ENCODE measurements around the gene PHC3.

Gene PHC3

DNA sequence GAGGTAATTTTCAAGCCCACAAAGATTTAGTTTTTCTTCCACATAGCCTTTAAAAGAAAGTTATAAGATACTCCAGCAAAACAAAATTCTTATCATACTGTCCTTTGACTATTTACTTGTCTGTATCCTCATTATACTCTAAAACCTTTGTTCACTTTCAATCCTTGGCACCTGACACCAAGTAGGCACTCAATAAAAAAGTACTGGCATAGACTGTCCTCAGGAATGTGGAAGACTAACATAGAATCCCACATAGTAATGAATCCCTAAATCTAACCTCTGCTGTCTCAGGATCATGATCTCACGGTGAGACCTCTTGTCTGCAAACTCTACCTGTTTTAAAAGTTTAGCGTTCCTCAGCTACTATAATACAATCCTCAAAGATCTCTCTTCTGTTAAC, 21.6 kb downstream of the PHC3 start:
- TF ChIP-seq ZFX (IDR thresholded peaks at IDR 0.05; ENCODE audit: borderline replicate concordance) = no peak
- no peak for TF ChIP-seq CTCF (IDR thresholded peaks at IDR 0.05)
- no peak overlapping the region for H3K27ac ChIP-seq

- TF ChIP-seq CTCF (IDR thresholded peaks at IDR 0.05) = no peak
- no peak for TF ChIP-seq ZFX (IDR thresholded peaks at IDR 0.05; ENCODE audit: borderline replicate concordance)
These were observed 22.1 kb downstream of the PHC3 start for GRCh38 chr3:170159459-170159858.

DNA sequence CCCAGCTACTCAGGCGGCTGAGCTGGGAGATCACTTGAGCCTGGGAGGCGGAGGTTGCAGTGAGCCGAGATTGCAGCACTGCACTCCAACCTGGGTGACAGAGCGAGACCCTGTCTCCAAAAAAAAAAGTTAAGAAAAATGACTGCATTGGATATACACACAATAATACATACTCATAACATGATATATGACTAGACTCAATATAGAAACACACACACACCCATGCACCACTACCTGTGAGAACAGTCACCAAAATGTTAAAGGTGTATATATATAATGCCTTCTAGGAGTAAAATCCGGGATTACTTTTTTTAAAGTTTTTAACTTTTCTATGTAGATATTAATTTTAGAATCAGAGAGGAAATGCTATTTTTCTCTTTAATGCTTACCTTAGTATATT, 25.9 kb downstream of the PHC3 start:
- no peak overlapping the region for H3K27ac ChIP-seq
- TF ChIP-seq ZFX (IDR thresholded peaks at IDR 0.05; ENCODE audit: borderline replicate concordance) (no peak), CTCF (IDR thresholded peaks at IDR 0.05) (no peak)

More at GRCh38 chr3:170159459-170159858, 22.1 kb downstream of the PHC3 start:
- H3K27ac ChIP-seq = no peak overlapping the region

- no peak overlapping the region for H3K27ac ChIP-seq
- TF ChIP-seq CTCF (IDR thresholded peaks at IDR 0.05) = no peak
- no peak for TF ChIP-seq ZFX (IDR thresholded peaks at IDR 0.05; ENCODE audit: borderline replicate concordance)
These were observed 26.9 kb downstream of the PHC3 start for GRCh38 chr3:170154569-170155143.

GRCh38 chr3:170154084-170154483, 27.4 kb downstream of the PHC3 start:
- no peak overlapping the region for H3K27ac ChIP-seq
- TF ChIP-seq ZFX (IDR thresholded peaks at IDR 0.05; ENCODE audit: borderline replicate concordance) (no peak), CTCF (IDR thresholded peaks at IDR 0.05) (no peak)

DNA sequence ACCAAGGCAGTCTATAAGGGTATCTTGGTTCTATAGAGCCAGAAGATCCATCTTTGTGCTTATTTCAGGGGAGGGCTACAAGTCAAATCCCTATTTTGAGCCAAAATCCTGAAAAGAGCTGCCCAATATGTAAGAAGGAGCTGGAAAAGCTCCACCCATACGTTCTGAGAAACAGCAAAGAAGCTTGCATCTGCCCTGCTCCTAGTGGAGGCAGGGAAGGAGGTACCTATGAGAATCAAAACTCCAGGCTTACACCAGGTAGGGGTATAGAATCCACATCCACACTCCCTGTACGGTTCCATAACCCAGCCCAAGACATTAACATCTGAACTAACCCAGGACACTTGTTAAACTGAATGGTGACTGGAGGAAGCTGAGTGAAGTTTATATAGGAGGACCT, 30.0 kb downstream of the PHC3 start:
- TF ChIP-seq CTCF (IDR thresholded peaks at IDR 0.05) = no peak
- no peak for TF ChIP-seq ZFX (IDR thresholded peaks at IDR 0.05; ENCODE audit: borderline replicate concordance)
- no peak overlapping the region for H3K27ac ChIP-seq

DNA sequence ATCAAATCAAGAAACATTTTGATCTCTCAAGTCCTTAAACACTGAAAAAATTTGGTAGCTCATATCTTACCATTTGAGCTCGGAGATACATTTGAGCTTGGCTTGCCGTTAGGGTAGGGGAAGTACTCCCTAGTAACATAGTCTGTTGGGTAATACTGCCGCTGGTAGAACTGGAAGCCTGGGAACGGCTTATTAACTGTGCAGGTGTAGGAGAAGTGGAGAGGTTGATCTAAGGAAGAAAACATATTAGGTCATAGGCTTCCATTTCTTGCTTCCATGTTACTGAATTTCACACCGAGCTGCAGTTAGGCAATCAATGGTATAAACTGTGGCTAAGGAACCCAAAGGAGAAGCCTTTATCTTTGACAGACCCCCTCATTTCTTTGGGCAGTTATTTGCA, 32.5 kb downstream of the PHC3 start:
- no peak overlapping the region for H3K27ac ChIP-seq
- TF ChIP-seq ZFX (IDR thresholded peaks at IDR 0.05; ENCODE audit: borderline replicate concordance) = no peak
- TF ChIP-seq CTCF (IDR thresholded peaks at IDR 0.05) = no peak
